ENCODE measurements around the gene LEO1. TPM values are rescaled to one million over a fixed set of nuclear protein-coding genes. Genes with fewer than 3 reads are reported as not detected.

LEO1 gene
- total and polyA plus RNA-seq, 10 of the 15 experiments (the other 5 are each of a cell fraction or from before 2014, with no cell fraction given), result 13.6 to 50.6 (median 32.4) TPM

- Histone ChIP-seq H3K4me1 (ENCODE audit: control insufficient read depth, insufficient read depth, low read length) (no peaks in the 10 kb centered on the region), H2AFZ (ENCODE audit: control insufficient read depth, low read depth, low read length) (no peak overlapping the region), H3K27me3 (replicated peaks in 1 of 2; ENCODE audit: control insufficient read depth in 2 of 2, insufficient read depth in 2 of 2, low read length in 1 of 2) (no peaks in the 10 kb centered on the region), H3K36me3 (ENCODE audit: control insufficient read depth in 2 of 2, insufficient read depth in 2 of 2, low read length in 1 of 2) (peaks cover 4 to 24% of the 10 kb centered on the region in 2 experiments), H3K9ac (ENCODE audit: control insufficient read depth, insufficient read depth, low read length) (no peak overlapping the region), H3K79me2 (ENCODE audit: control insufficient read depth, insufficient read depth, low read length) (no peaks in the 10 kb centered on the region), H3K4me3 (no peak overlapping the region), H4K20me1 (ENCODE audit: control insufficient read depth, insufficient read depth) (no peaks in the 10 kb centered on the region), H3K9me3 (replicated peaks; ENCODE audit: control insufficient read depth, insufficient read depth, low read length) (no peaks in the 10 kb centered on the region), H3K4me2 (ENCODE audit: control insufficient read depth, insufficient read depth) (no peak overlapping the region), H3K27ac (ENCODE audit: control insufficient read depth, insufficient read depth) (no peak overlapping the region)
- ChIA-PET POLR2A (no interaction called here), RAD21 (ENCODE audit: unreplicated experiment) (no interaction called here), CTCF (interaction anchor here (0.9 to 2.7 kb wide), 9 partner anchors 8 to 323 kb away, joined by 3 to 21 read pairs (median 7); no protein-coding TSS in a partner anchor), SMC1A (ENCODE audit: uncharacterized antibody, unreplicated experiment) (interaction anchor here (1.1 to 1.3 kb wide), 2 partner anchors 14 to 255 kb away, joined by 3 to 4 read pairs; no protein-coding TSS in a partner anchor)
- intact Hi-C loops (cut with micrococcal nuclease; ENCODE audit: unreplicated experiment) (no loop called here), in situ Hi-C loops (cut with MboI) (no loop called here)
- no peak for FAIRE-seq
- no peak for ATAC-seq
- DNase-seq (ENCODE audit: low read depth, low spot score), result no peak
- TF ChIP-seq PAX8 (IDR thresholded peaks at IDR 0.05) (no peak), EGR1 (IDR thresholded peaks at IDR 0.05; ENCODE audit: borderline replicate concordance in 1 of 2, low read depth in 2 of 2, low read length in 2 of 2) (no peak), ZNF687 (IDR thresholded peaks at IDR 0.05) (no peak), BACH1 (IDR thresholded peaks at IDR 0.05; ENCODE audit: borderline replicate concordance) (no peak)
- BruUV-seq (replicated peaks), result no TSS peak
- 99% methylated on average over 3 of the region's 3 CpGs for WGBS (ENCODE audit: insufficient coverage, insufficient replicate concordance, low lambda C conversion rate, missing lambda C conversion rate)
Observed at GRCh38 chr15:51904421-51904820, 67.2 kb downstream of the LEO1 start.
